ENCODE data around the gene PDLIM7. TPM values are rescaled to one million over a fixed set of nuclear protein-coding genes. Genes with fewer than 3 reads are reported as not detected.
"Not testable (repeated sequence)": the region's sequence is repeated elsewhere in the genome, so short reads cannot be mapped to it uniquely, and the experiment has no call there.

PDLIM7 gene
- total and polyA plus RNA-seq, 2 experiments from 2014 or later, result 165 to 537 TPM

DNA sequence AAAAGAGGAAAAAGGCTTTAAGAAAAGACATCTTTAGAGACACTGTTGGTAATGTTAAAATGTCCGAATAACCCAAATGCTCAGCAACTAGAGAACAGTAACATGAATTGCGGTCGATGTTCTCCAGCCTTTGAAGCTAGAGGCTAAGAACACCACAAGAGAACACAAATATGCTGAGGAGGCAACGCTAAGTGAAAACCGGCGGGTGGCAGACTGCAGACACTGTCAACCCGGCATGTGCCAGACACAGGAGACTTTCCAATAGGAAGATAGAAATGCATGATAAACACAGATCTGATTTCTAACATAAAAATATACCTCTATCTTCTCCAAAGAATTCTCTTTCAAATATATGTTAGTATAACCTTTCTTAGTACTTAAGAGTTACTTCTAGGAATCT is 37.7 kb upstream of the PDLIM7 start:
- peaks cover 38% of the 10 kb centered on the region for H3K36me3 ChIP-seq
- DNase-seq (ENCODE audit: low read depth in 1 of 2, low spot score in 1 of 2), result no peak
- no peak overlapping the region for H3K4me3 ChIP-seq
- TF ChIP-seq, protein P1, sequence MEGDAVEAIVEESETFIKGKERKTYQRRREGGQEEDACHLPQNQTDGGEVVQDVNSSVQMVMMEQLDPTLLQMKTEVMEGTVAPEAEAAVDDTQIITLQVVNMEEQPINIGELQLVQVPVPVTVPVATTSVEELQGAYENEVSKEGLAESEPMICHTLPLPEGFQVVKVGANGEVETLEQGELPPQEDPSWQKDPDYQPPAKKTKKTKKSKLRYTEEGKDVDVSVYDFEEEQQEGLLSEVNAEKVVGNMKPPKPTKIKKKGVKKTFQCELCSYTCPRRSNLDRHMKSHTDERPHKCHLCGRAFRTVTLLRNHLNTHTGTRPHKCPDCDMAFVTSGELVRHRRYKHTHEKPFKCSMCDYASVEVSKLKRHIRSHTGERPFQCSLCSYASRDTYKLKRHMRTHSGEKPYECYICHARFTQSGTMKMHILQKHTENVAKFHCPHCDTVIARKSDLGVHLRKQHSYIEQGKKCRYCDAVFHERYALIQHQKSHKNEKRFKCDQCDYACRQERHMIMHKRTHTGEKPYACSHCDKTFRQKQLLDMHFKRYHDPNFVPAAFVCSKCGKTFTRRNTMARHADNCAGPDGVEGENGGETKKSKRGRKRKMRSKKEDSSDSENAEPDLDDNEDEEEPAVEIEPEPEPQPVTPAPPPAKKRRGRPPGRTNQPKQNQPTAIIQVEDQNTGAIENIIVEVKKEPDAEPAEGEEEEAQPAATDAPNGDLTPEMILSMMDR (IDR thresholded peaks at IDR 0.05; ENCODE audit: low read depth, low read length), result no peak
- no peaks in the 10 kb centered on the region for H3K9me3 ChIP-seq (ENCODE audit: low read depth)
- H3K27me3 ChIP-seq, result no peaks in the 10 kb centered on the region
- H3K4me1 ChIP-seq (ENCODE audit: low read depth), result peaks cover 8% of the 10 kb centered on the region
- no peak overlapping the region for H3K27ac ChIP-seq

- peaks cover 44% of the 10 kb centered on the region for H3K36me3 ChIP-seq
- H3K27me3 ChIP-seq; H3K9me3 ChIP-seq (ENCODE audit: low read depth); H3K4me3 ChIP-seq; DNase-seq (ENCODE audit: low read depth in 1 of 2, low spot score in 1 of 2); H3K4me1 ChIP-seq (ENCODE audit: low read depth); H3K27ac ChIP-seq: not testable (repeated sequence)
Observed at GRCh38 chr5:177534433-177534832, 37.0 kb upstream of the PDLIM7 start.

- no peaks in the 10 kb centered on the region for H3K27me3 ChIP-seq
- H3K4me1 ChIP-seq (ENCODE audit: low read depth), result no peaks in the 10 kb centered on the region
- no peak overlapping the region for H3K27ac ChIP-seq
- no peak for DNase-seq (ENCODE audit: low read depth in 1 of 2, low spot score in 1 of 2)
- H3K36me3 ChIP-seq, result peaks cover 45% of the 10 kb centered on the region
- H3K9me3 ChIP-seq (ENCODE audit: low read depth), result no peaks in the 10 kb centered on the region
- TF ChIP-seq, protein P1 (IDR thresholded peaks at IDR 0.05; ENCODE audit: low read depth, low read length), result no peak
- no peak overlapping the region for H3K4me3 ChIP-seq
Observed at GRCh38 chr5:177531209-177531940, 34.0 kb upstream of the PDLIM7 start.

- Histone ChIP-seq H3K9me3 (ENCODE audit: low read depth) (no peaks in the 10 kb centered on the region), H3K36me3 (peaks cover 43% of the 10 kb centered on the region), H3K4me1 (ENCODE audit: low read depth) (no peaks in the 10 kb centered on the region), H3K27me3 (no peaks in the 10 kb centered on the region), H3K4me3 (no peak overlapping the region), H3K27ac (no peak overlapping the region)
- TF ChIP-seq, protein P1 (IDR thresholded peaks at IDR 0.05; ENCODE audit: low read depth, low read length), result no peak
- no peak for DNase-seq (ENCODE audit: low read depth in 1 of 2, low spot score in 1 of 2)
Observed at GRCh38 chr5:177530638-177531037, 33.2 kb upstream of the PDLIM7 start.

DNA sequence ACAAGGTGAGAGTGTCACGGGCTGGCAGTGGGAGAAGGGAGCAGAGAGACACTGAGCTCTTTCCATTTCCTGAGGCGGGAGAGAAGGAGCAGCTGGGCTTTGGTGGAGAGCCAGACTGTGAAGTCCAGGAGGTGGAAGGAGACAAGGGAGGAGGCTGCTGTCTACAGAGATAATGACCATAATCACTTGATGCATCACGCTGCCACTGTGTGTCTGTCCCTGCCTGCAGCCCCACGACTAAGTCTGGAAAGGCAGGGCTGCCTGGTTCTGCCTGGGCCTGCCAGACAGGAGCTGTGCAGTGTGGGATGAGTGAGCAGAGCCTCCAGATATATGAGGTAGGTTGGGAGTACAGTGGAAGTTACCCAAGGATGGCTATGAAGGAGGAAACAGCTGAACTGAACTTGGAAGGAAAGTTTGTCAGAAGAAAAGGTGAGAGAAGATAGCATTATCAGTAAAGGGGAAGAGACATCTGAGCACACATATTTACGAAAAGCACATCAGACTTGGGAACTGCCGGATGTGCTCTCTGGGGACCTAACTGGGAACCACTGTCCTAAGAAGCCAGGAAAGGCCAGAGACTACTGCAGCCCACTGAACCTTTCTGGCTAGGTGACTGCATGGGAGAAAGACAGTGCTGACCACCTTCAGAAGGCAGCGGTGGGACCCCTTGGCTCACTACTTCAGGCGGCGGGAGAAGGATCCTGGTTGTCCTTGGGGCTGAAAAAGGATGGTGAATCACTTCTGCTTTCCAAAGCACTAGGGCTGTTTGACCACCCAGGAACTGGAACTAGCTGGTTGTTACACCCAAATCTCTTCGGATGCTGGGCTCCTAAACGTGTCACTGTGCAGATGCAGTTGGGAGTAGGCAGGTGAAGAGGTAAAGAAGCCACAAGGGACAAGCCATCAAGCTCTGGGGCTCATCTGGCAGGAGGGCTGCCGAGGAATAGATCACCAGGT is 32.1 kb upstream of the PDLIM7 start:
- TF ChIP-seq, protein P1 (IDR thresholded peaks at IDR 0.05; ENCODE audit: low read depth, low read length), result no peak
- H3K4me3 ChIP-seq, result no peak overlapping the region
- DNase-seq (ENCODE audit: low read depth in 1 of 2, low spot score in 1 of 2), result no peak
- no peaks in the 10 kb centered on the region for H3K4me1 ChIP-seq (ENCODE audit: low read depth)
- H3K9me3 ChIP-seq (ENCODE audit: low read depth), result no peaks in the 10 kb centered on the region
- H3K27ac ChIP-seq, result no peak overlapping the region
- H3K36me3 ChIP-seq, result peaks cover 42% of the 10 kb centered on the region
- H3K27me3 ChIP-seq, result no peaks in the 10 kb centered on the region

GRCh38 chr5:177528631-177529030 is 31.2 kb upstream of the PDLIM7 start:
- no peak overlapping the region for H3K4me3 ChIP-seq
- DNase-seq (ENCODE audit: low read depth in 1 of 2, low spot score in 1 of 2), result no peak
- no peaks in the 10 kb centered on the region for H3K4me1 ChIP-seq (ENCODE audit: low read depth)
- H3K27me3 ChIP-seq, result no peaks in the 10 kb centered on the region
- peaks cover 49% of the 10 kb centered on the region for H3K36me3 ChIP-seq
- no peaks in the 10 kb centered on the region for H3K9me3 ChIP-seq (ENCODE audit: low read depth)
- H3K27ac ChIP-seq, result no peak overlapping the region
- TF ChIP-seq, protein P1 (IDR thresholded peaks at IDR 0.05; ENCODE audit: low read depth, low read length), result no peak
